GM12872 (cell line): ENCODE results near the gene AP3S2.

Source experiments
- CTCF ChIP-seq: IDR thresholded peaks from 3 replicates; pipeline ENCODE4 v1.5.1; 2011; ENCODE audit warnings: low read depth, mild to moderate bottlenecking, low read length, moderate library complexity; ENCODE audit not compliant: insufficient read depth

AP3S2 gene

GRCh38 chr15:89801471-89802195 is 92.2 kb downstream of the AP3S2 start:
- TF ChIP-seq CTCF, result no peak

- no peak for TF ChIP-seq CTCF
Measured at GRCh38 chr15:89799918-89800498, 93.8 kb downstream of the AP3S2 start.

GRCh38 chr15:89799011-89799911 is 94.5 kb downstream of the AP3S2 start:
- TF ChIP-seq CTCF, result no peak

GRCh38 chr15:89797678-89798201 is 96.1 kb downstream of the AP3S2 start:
- no peak for TF ChIP-seq CTCF

- TF ChIP-seq CTCF, result no peak
Measured at GRCh38 chr15:89795996-89796395, 97.8 kb downstream of the AP3S2 start.

GRCh38 chr15:89794627-89795241 is 99.1 kb downstream of the AP3S2 start:
- TF ChIP-seq CTCF, result no peak

- TF ChIP-seq CTCF, result no peak
Measured at GRCh38 chr15:89792106-89792805, 101.5 kb downstream of the AP3S2 start.
